ENCODE measurements around the gene RPS3A. TPM values are rescaled to one million over a fixed set of nuclear protein-coding genes. Genes with fewer than 3 reads are reported as not detected.
A peak's percentile ranks its signal among the peaks of the same experiment; 100 is the strongest.

RPS3A gene
- total RNA-seq, 1 donor from 2014 or later, result 2,209 TPM

DNA sequence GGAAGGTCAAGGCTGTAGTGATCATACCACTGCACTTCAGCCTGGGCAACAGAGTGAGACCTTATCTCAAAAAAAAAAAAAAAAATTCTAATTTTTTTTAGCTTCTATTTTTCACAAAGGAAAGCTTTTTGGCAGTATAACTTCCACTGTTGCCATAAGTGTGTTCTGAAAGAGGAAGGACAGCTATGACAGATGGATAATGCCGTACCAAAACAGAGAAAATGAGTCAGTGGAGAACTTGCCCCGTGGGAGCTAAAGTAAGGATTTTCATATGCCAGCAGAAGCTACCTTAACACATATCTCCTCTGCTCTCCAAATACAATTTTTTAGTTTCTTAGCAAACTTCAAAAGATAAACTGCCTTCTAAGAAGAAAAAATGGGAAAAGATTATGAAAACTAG lies 43.7 kb downstream of the RPS3A start:
- Mint-ChIP-seq H3K27ac (ENCODE audit: unreplicated experiment) (no peak overlapping the region), H3K4me3 (ENCODE audit: unreplicated experiment) (no peak overlapping the region), H3K27me3 (ENCODE audit: unreplicated experiment) (no peaks in the 10 kb centered on the region), H3K9me3 (ENCODE audit: unreplicated experiment) (no peaks in the 10 kb centered on the region), H3K36me3 (ENCODE audit: low read depth, unreplicated experiment) (peaks cover 32% of the 10 kb centered on the region), H3K4me1 (ENCODE audit: unreplicated experiment) (no peaks in the 10 kb centered on the region)
- TF ChIP-seq CTCF (IDR thresholded peaks at IDR 0.05; ENCODE audit: unreplicated experiment), result no peak
- DNase-seq (ENCODE audit: low spot score), result no peak

GRCh38 chr4:151143811-151144210 lies 44.4 kb downstream of the RPS3A start:
- Mint-ChIP-seq H3K9me3 (ENCODE audit: unreplicated experiment) (no peaks in the 10 kb centered on the region), H3K4me3 (ENCODE audit: unreplicated experiment) (no peak overlapping the region), H3K4me1 (ENCODE audit: unreplicated experiment) (no peaks in the 10 kb centered on the region), H3K27me3 (ENCODE audit: unreplicated experiment) (no peaks in the 10 kb centered on the region), H3K27ac (ENCODE audit: unreplicated experiment) (peak overlapping the region; percentile 16), H3K36me3 (ENCODE audit: low read depth, unreplicated experiment) (peaks cover 34% of the 10 kb centered on the region)
- TF ChIP-seq CTCF (IDR thresholded peaks at IDR 0.05; ENCODE audit: unreplicated experiment), result no peak
- DNase-seq (ENCODE audit: low spot score), result no peak

GRCh38 chr4:151144329-151145072 lies 45.1 kb downstream of the RPS3A start:
- Mint-ChIP-seq H3K36me3 (ENCODE audit: low read depth, unreplicated experiment) (peaks cover 33% of the 10 kb centered on the region), H3K4me1 (ENCODE audit: unreplicated experiment) (no peaks in the 10 kb centered on the region), H3K27me3 (ENCODE audit: unreplicated experiment) (no peaks in the 10 kb centered on the region), H3K27ac (ENCODE audit: unreplicated experiment) (peak overlapping the region; percentile 16), H3K4me3 (ENCODE audit: unreplicated experiment) (no peak overlapping the region), H3K9me3 (ENCODE audit: unreplicated experiment) (no peaks in the 10 kb centered on the region)
- DNase-seq (ENCODE audit: low spot score), result no peak
- TF ChIP-seq CTCF (IDR thresholded peaks at IDR 0.05; ENCODE audit: unreplicated experiment), result no peak

DNA sequence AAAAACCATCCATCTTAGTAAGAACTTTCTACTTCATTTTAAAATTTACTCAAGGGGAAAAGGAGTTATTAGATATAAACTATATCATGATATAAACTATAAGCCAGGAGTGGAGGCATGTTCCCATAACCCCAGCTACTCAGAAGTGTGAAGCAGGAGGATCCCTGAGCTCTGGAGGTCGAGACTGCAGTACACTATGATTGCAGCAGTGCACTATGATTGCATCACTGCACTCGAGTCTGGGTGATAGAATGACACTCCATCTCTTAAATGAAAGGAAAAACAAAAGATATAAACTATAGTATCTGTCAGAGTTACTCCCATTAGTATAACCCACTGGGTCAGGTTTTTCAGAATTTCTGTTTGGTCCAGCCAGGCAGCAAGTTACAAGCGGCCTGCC lies 47.6 kb downstream of the RPS3A start:
- Mint-ChIP-seq H3K4me3 (ENCODE audit: unreplicated experiment) (no peak overlapping the region), H3K27ac (ENCODE audit: unreplicated experiment) (no peak overlapping the region), H3K4me1 (ENCODE audit: unreplicated experiment) (no peaks in the 10 kb centered on the region), H3K9me3 (ENCODE audit: unreplicated experiment) (no peaks in the 10 kb centered on the region), H3K36me3 (ENCODE audit: low read depth, unreplicated experiment) (peaks cover 25% of the 10 kb centered on the region), H3K27me3 (ENCODE audit: unreplicated experiment) (no peaks in the 10 kb centered on the region)
- TF ChIP-seq CTCF (IDR thresholded peaks at IDR 0.05; ENCODE audit: unreplicated experiment), result no peak
- DNase-seq (ENCODE audit: low spot score), result no peak

GRCh38 chr4:151148261-151148660 lies 48.8 kb downstream of the RPS3A start:
- no peak for TF ChIP-seq CTCF (IDR thresholded peaks at IDR 0.05; ENCODE audit: unreplicated experiment)
- H3K27ac Mint-ChIP-seq (ENCODE audit: unreplicated experiment), result peak overlapping the region; percentile 52

More at GRCh38 chr4:151148261-151148660, 48.8 kb downstream of the RPS3A start:
- no peak for DNase-seq (ENCODE audit: low spot score)
- Mint-ChIP-seq H3K36me3 (ENCODE audit: low read depth, unreplicated experiment) (peaks cover 16% of the 10 kb centered on the region), H3K4me3 (ENCODE audit: unreplicated experiment) (peak overlapping the region; percentile 73), H3K4me1 (ENCODE audit: unreplicated experiment) (no peaks in the 10 kb centered on the region), H3K9me3 (ENCODE audit: unreplicated experiment) (no peaks in the 10 kb centered on the region), H3K27me3 (ENCODE audit: unreplicated experiment) (peaks cover 1% of the 10 kb centered on the region)
